ENCODE results near the gene STXBP6.
"Not testable (repeated sequence)": the region's sequence is repeated elsewhere in the genome, so short reads cannot be mapped to it uniquely, and the experiment has no call there.

Gene STXBP6

DNA sequence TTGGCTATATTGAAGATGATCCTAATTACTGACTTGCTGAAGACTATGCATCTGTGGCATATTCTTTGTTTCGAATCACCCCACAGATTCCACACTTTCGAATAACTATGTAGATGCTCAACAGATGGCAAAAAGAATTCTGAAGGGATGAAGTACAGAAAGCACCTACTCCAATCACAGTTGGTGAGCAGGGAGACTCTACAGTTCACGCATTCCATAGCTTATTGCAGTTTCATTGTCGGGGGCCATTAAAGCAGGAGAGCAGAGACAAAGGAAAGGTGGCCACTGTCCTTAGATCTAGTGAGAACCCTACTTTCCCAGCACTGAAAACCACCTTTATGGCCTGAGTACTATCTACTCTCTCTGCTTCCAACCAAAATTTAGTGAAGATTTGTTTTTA, 191.9 kb downstream of the STXBP6 start:
- no peak for DNase-seq (ENCODE audit: low read depth)

DNA sequence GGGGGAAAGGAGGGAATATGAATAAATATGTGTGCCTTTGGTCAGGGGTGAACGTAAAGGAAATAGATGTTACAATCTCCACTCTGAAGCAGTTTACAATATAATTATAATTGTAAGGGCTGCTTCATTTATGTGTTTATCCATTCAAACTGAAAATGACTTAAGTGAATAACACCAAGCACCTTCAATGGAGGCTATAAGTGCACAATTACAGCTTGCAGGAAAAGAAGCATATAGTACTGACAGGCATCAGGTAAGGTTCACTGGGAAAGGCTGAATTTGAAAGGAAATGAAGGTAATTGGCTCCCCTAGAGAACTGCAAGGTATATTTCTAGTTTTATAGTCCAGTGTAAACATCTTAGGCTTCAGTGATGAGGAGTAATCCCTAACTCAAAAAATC, 192.7 kb downstream of the STXBP6 start:
- no peak for DNase-seq (ENCODE audit: low read depth)

DNA sequence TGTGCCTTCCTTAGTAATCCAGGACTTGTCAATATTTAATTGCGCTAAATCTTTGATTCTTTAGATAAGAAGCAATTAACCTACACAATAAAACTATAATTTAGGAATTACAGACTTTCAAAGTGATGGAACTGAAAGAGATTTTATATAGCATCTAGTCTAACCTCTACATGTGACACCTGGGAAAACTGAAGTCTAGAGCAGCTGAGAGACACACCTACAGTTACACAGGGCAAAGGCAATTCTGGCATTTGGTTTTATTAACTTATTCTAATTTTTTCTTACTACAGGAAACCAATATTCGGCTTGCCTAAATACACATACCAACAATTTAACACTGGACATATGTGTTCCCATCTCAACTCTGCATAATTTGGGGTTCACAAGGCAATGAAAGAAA, 196.5 kb downstream of the STXBP6 start:
- DNase-seq (ENCODE audit: low read depth) = no peak

DNA sequence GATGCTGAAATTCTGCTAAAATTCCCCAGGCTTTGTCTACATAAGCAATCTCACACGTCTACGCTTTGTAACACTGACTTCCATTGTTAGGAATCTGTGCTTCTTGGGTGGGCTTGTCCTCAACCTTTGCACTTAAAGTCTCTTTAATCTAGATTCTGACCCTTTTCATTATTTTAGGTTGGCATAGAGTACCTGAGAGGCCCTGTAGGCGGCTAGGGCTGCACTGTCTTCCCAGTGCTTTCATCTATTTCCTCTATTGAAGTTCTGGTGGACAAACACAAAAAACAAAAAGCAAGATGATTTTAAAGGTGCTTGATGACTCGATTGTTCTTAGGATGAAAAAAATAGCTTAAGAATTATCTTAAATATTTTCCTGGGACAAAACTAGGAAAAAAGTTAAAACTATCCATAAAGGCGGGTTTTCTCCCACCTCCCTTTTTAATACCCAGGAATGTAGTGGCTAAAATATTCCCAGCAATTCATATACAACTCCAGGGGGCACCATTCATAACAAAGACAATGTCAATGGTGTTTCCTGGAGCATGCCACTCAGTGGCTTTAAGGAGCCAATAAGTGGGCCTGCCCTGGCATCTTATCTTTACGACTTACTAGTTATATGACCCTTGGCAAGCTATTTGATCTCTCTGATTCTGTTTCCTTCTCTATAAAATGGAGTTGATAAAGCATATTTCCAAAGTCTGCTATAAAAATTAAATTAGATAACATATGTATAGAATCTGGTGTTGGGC, 197.5 kb downstream of the STXBP6 start:
- DNase-seq (ENCODE audit: low read depth) = no peak

DNA sequence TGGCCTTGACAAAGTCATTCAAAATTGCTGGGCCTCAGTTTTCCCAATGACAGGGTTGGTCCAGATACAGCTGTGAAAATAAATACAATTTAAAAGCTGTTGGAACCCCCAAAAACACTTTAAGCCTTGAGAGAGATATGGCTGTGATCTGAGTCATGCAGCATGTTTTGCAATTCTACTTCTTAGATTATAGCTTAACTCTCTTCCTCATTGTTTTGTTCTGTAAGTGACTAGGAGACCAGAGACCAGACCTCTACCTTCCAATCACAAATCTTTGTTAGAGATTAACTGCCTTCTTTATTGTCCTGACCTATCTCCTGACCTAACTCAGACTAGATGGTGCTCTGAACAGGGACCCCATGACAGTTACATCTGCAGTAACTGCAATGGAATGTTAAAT, 198.1 kb downstream of the STXBP6 start:
- peak; percentile 52 for DNase-seq (ENCODE audit: low read depth)

DNA sequence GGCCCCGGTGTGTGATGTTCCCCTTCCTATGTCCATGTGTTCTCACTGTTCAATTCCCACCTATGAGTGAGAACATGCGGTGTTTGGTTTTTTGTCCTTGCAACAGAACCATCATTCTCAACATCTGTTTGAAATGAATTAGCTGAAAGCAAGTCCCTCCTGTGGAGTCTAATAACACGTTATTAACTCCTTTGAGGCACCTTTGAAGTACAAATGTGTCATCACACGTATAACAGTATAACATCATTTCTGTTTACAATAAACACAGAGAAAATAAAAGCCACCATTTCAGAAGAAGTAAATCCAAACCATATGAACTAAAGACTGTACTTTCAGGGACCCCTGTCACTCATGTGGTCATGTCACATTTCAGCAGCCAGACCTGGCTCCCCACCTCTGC, 198.5 kb downstream of the STXBP6 start:
- no peak for DNase-seq (ENCODE audit: low read depth)

DNA sequence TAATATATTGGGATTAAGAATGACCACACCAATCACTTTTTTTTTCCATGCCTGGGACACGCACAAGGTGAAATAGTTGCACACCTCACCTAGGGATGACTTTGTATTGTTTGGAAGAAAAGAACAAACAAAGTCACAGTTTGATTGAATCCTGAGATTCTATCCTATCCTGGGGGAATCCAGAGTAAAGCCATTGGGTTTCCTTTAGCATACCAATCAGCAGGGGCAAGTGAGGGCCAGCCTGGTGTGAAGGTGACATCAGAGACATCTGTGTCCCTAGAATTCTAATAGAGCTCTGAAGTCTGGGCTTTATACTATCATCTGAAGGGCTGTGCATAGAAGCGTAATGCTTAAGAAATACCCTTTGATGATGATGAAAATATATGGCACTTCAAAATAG, 199.9 kb downstream of the STXBP6 start:
- no peak for DNase-seq (ENCODE audit: low read depth)

DNA sequence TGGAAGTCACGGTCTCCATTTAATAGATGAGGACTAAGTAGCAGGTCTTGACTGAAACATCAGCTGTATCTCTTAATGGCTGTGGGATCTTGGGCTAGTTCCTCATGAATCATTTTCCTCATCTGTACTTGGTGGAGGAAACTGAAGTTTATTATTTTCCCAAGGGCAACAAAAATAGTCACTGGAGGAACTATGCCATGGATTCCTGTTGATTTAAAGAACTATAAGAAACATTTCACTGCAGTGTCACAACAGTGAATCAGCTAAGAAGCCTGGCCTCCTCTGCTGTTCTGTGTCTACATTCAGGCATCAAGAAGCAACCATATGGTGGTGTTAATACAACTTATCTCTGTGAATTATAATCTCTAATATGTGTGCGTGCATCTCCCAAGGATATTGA, 200.5 kb downstream of the STXBP6 start:
- DNase-seq (ENCODE audit: low read depth) = no peak

DNA sequence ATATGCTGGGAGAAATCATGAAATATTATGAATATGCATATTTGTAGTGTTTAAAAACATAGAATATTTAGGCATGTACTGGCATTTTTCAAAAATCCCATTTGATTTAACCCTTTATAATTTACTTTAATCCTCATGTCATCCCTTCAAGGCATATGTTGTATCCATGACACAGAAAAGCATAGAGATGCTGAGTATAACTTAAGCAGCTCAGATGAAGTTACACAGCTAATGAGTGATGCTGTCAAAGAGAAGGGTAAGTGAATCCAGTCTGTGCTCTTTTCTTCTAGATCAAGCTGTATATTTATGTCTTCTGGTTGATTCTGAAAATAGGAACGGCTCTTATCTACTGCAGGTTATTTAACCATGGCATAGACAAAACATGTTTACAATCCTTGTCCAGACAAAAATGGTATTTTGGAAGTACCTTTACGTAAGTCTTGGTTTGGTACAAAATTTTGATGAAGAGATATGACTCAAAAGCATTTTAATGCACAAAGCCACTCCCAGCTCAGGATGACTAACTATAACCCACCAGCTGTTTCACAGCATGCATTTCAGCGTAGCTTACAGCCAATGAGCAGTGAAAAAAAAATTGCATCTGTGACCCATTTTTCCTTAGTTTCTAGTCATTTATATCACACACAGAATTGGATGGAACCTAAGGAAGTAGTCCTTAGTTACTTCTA, 201.7 kb downstream of the STXBP6 start:
- peak; percentile 56 for DNase-seq (ENCODE audit: low read depth)

DNA sequence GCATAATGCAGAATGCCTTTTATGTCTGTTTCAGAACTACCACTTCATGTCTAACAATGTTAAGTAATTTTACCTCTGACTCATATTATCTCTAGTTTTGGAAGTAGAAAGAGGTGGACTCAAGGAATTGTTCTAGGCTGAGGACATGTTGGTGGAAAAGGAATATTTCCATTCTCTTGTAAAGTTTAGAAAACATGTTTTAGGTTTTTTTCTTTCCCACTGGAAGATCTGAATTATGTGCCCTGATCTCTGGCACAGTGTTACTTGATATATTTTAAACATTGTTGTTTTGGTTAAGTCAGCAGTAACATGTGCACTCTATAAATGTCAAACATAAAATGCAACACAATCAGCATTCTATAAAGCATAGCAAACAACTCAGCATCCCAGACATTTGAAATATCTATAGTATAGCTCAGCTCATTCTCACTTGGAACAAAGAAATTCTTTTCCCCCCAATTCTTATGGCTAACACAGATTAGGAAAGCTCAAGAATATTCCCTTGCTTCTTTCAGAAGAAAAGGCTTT, 202.3 kb downstream of the STXBP6 start:
- DNase-seq (ENCODE audit: low read depth) = no peak

DNA sequence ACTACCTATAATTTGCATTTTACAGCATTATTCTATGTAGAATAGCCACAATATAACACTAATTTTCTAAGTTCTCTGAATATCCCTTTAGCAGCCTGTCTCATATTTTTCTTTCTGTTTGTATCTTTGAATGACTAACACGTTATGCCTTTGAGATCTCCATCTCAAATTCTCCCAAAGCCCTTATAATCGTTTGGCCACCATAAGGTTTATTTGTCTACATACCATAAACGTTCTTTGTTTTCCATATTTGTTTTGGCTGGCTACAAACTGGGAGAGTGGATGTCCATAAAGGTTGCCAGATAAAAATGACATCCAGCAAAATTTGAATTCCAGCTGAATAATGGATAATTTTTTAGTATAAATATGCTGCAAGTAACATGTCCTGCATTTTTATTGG, 203.7 kb downstream of the STXBP6 start:
- DNase-seq (ENCODE audit: low read depth) = no peak

DNA sequence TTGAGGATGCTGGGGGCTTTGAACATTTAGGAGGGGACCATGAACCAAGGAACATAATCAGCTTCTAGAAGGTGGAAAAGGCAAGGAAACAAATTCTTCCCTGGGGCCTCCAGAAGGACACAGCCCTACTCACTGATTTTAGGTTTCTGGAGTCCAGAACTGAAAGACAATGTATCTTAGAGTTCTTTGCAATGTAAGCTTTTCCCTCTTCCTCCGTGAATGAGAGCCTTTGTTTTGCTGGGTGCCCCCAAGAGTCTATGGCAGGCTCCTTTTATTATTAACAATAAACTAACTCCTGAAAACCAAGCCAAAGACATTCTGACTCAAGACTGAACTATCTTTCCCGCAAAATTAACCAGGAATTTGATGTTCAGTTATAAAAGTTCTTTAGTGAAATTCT, 204.1 kb downstream of the STXBP6 start:
- DNase-seq (ENCODE audit: low read depth) = no peak

DNA sequence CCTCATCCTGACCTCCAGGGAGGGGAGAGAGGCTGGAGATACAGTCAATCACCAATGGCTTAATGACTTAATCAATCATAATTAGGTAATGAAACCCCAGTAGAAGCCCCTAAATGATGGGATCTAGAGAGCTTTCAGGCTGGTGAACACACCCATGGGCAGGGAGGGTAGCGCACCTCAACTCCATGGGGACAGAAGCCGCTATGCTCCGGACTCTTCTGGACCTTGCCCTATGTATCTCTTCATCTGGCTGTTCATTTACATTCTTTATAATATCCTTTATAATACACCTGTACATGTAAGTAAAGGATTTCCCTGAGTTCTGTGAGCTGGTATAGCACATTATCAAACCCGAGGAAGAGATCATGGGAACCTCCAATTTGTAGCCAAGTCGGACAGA, 205.9 kb downstream of the STXBP6 start:
- no peak for DNase-seq (ENCODE audit: low read depth)

DNA sequence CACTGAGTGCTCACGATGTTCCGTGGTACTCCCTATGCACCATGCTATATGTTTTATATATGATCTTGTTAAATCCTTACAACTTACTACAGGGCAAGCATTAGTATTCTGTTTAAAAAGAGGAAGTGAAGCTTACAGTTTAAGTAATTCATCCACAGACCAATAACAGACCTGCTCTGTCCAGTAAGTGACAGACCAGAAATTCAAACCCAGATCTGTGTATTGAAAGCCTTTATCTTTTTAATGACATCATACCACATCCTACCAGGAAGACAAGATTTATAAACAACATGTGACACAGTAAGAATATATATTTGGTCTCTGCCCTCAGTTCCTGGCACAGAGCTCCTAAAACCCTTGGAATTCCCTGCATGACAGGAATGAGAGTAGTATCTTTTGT, 206.5 kb downstream of the STXBP6 start:
- no peak for DNase-seq (ENCODE audit: low read depth)

DNA sequence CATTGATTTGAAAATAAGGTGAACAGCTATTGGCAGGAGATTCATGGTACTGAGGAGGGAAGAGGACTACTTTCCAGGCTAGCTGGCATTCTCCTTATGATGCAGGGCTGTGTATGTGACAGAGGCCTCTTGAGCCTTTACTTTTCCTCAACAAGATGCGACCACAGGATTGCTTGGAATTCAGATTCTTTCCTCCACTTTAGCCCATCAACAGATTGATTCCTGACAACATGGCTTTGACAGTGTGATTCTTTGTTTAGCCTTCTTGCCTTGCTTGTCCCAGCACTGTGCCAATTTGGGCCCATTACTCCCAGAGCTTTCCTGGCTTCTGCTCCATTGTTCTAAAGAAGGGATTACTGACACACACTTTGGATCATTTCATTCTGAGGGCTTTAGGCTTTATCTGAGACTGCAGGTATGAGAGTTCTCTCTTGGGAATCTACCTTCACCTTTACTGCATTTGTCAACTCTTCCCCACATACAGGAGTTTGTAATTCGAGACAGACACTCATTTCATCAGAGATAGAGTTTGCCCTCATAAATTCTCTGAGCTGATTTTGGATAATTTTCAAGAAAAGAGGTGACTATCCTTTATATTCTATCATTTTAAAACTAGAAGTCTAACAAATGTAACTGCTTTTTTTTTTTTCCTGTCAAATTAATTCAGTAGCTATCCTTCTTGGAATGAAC, 209.6 kb downstream of the STXBP6 start:
- no peak for DNase-seq (ENCODE audit: low read depth)

DNA sequence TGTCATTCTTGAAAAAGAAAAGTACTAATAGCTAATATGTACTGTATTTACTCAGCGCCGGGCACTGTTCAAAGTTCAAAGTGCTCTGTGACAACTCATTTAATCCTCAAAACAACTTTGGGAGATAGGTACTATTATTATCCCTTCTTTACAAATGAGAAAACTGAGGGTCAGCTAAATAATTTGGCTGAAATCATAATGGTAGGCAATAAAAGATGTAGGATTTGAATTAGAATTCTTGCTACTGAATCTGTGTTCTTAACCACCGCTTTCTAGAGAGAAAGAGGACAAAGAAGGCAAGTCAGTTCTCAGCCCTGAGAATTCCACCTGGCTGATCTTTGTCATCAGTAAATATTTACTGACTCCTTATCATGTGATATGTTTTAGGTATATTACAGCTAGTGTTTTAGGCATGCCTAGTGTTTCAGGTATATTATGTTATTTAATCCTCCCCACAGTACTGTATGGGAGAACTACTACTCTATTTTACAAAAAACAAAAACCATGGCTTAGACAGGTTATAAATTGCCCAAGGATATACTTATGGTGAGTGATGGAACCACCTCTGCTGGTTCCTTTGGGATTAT, 210.2 kb downstream of the STXBP6 start:
- DNase-seq (ENCODE audit: low read depth) = no peak

DNA sequence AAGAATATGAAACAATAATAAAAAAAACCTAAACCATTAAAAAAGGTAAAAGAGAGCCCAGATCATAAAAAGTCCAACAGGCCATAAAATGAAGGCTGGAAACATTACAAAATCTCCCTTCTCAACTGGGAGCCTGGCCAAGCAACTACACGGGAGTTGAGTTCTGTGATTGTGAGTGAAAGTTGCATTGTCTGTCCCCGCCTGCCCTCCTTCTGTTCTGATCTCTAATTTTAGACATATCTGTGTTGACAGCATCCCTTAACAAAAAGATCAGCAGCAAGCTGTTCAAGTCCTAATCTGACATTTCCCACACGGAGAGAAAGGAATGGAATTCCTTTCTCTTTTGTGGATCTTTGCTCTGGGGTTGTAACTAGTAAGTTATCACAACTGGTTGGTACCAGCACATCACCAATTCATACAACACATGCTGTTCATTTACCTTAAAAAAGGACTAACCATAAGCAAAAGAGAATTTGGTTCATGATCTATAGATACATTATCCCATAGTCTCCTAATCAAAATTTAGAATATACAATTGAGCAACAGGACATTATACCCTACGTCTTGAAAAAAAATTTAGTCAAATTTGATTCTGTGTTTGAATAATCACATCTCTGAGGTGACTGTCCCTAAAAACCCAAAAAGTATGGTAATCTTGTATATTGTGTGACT, 210.9 kb downstream of the STXBP6 start:
- DNase-seq (ENCODE audit: low read depth) = no peak

DNA sequence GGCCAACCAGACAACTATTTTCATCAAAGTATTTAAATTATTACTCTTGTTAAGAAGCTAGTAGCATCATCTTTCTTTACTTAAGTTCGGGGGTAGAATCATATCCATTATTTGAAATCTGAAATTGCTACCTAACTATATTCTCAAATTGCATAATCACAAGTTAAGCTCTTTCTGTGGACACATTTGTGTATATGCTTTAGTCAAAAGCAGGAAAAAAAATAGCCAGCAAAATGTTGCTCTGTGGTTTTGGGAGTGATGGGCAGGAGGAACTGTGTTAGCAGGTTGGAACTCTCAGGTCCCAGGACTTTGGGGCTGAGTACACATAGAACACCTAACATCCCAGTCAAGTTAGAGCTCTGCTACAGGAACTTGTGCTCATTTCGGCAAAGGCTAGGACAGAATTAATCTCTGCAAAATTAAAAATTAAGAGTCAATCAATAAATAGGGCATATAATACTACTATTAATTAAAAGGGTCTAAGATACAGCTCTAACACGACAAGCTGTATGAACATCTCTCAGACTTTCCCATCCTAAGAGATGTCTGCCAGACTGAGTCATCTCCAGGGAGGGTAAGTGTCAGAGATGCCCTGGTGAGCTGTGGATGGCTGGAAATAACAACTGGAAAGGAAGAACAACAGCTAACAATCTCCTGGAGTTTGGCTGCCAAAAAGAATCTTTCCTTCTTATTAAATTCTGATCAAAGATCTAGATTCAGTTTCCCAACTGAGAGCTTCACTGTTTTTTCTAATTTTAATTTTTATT, 212.5 kb downstream of the STXBP6 start:
- peak; percentile 46 for DNase-seq (ENCODE audit: low read depth)

DNA sequence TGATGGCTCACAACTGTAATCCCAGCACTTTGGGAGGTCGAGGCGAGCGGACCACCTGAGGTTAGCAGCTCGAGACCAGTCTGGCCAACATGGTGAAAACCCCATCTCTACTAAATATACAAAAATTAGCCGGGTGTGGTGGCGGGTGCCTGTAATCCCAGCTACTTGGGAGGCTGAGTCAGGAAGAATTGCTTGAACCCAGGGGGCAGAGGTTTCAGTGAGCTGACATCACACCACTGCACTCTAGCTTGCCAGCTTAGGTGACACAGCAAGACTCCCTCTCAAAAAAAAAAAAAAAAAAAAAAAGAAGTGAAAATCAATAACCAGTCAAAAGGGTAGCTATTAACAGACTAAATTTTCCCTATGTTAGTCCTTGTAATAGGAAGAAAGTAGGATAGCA, 213.6 kb downstream of the STXBP6 start:
- DNase-seq (ENCODE audit: low read depth) = not testable (repeated sequence)

DNA sequence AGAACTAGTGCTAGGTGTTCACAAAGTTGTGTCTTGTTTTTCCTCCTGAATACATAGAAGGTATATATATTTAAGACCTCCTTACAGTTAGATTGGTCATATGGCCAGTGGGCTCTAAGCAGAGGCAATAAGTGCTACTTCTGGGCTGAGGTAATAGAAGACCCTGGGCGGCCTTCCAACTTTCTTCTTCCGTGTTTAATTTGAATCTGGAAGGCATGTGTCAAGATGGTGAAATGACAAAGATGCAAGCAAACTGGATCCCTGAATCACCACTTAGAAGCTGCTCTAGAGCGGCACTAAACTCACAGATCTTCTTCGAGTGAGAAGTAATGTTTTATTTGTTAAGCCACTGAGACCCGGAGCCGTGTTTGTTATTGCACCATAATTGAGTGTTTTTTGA, 215.0 kb downstream of the STXBP6 start:
- DNase-seq (ENCODE audit: low read depth) = no peak

DNA sequence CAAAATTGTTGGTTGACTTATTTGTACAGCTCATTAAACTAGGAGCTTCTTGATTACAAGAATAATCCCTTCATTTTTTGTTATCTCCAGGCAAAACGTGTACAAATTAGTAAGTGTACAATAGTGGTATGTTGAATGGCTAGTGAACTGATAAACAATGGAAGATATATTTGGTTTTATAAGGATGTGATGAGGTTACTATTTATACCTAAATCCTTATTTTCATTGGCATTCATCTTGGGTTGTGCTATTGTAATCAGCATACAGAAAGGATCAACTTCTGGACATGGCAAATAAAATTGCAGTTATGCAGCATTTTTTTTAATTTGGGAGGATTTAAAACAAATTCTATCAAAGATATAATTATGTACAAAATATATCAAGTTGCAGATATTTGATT, 216.6 kb downstream of the STXBP6 start:
- DNase-seq (ENCODE audit: low read depth) = no peak

Data from iris pigment epithelial cell (primary cell).